Measurements from ENCODE around the gene RPS16.

The RPS16 gene

GRCh38 chr19:39436350-39436716 is 584 bp upstream of the RPS16 start (continued):
- TF ChIP-seq REST (tag by site-specific recombination; IDR thresholded peaks at IDR 0.05) (peak; percentile 48; the same call in 1 of the 2 replicates), ZNF555 (tag by site-specific recombination; conservative IDR thresholded peaks at IDR 0.05) (no peak), ZNF623 (tag by site-specific recombination; IDR thresholded peaks at IDR 0.05) (0 out of 2 replicates have a peak, but pooled peaks have one; percentile 6), ZBTB48 (tag by site-specific recombination; IDR thresholded peaks at IDR 0.05) (peak; percentile 27; the same call in 1 of the 2 replicates)

- TF ChIP-seq PRDM10 (tag by site-specific recombination; IDR thresholded peaks at IDR 0.05) (peak; percentile 71), ZIC2 (tag by site-specific recombination; IDR thresholded peaks at IDR 0.05) (no peak)
- Histone ChIP-seq H3K4me1 (ENCODE audit: control insufficient read depth, insufficient read depth, low read length) (peaks cover 30% of the 10 kb centered on the region), H3K27ac (ENCODE audit: extremely low read depth, low read depth, low read length) (peak overlapping the region; percentile 100)
Measured at GRCh38 chr19:39434123-39435076, 1.3 kb downstream of the RPS16 start.

GRCh38 chr19:39433480-39434079 is 2.2 kb downstream of the RPS16 start:
- POLR2A ChIA-PET = interaction anchor here (0.7 to 3.4 kb wide), 8 partner anchors 7 to 47 kb away, joined by 3 to 20 read pairs (median 8); partner anchors contain the start of genes MED29, PAF1, PLEKHG2 and SUPT5H
- TF ChIP-seq MEIS1 (CRISPR knock-in tag; IDR thresholded peaks at IDR 0.05; ENCODE audit: borderline replicate concordance) = no peak
- no peak for TF ChIP-seq ZNF501 (tag by site-specific recombination; IDR thresholded peaks at IDR 0.05)
- no peak for TF ChIP-seq ZNF221 (tag by site-specific recombination; IDR thresholded peaks at IDR 0.05; ENCODE audit: borderline replicate concordance)
- TF ChIP-seq ZNF239 (tag by site-specific recombination; IDR thresholded peaks at IDR 0.05) = no peak
- TF ChIP-seq ZFHX2 (tag by site-specific recombination; conservative IDR thresholded peaks at IDR 0.05) = no peak
- no peak for TF ChIP-seq ZNF157 (tag by site-specific recombination; IDR thresholded peaks at IDR 0.05)
- no peak for TF ChIP-seq ZNF132 (tag by site-specific recombination; IDR thresholded peaks at IDR 0.05; ENCODE audit: borderline replicate concordance)
- no peak for TF ChIP-seq ZNF510 (tag by site-specific recombination; IDR thresholded peaks at IDR 0.05; ENCODE audit: insufficient replicate concordance)
- Histone ChIP-seq H3K36me3 (ENCODE audit: control insufficient read depth in 2 of 2, insufficient read depth in 1 of 2, low read length in 2 of 2) (peaks cover 32 to 43% of the 10 kb centered on the region in 2 experiments), H3K4me3 (ENCODE audit: low read depth, low read length) (no peak overlapping the region), H3K4me1 (ENCODE audit: control insufficient read depth, insufficient read depth, low read length) (peaks cover 30% of the 10 kb centered on the region), H3K27ac (ENCODE audit: extremely low read depth, low read depth, low read length) (peak overlapping the region; percentile 100), H3K9me3 (ENCODE audit: control insufficient read depth, insufficient read depth, low read depth, low read length) (no peaks in the 10 kb centered on the region)
- CTCF ChIA-PET = interaction anchor here (0.6 to 1.8 kb wide), 7 partner anchors 19 to 287 kb away, joined by 3 to 10 read pairs (median 4); partner anchors contain the start of gene EID2B

More at GRCh38 chr19:39434123-39435076, 1.3 kb downstream of the RPS16 start:
- ChIA-PET POLR2A (interaction anchor here (0.7 to 3.4 kb wide), 29 partner anchors 11 to 816 kb away, joined by 3 to 255 read pairs (median 14); partner anchors contain the start of genes DLL3, DYRK1B, EID2 and EID2B), CTCF (interaction anchor here (0.6 to 2.0 kb wide), 14 partner anchors 20 to 504 kb away, joined by 3 to 19 read pairs (median 4); partner anchors contain the start of genes EID2, EID2B, MRPS12 and SARS2)
- Histone ChIP-seq H3K9me3 (ENCODE audit: control insufficient read depth, insufficient read depth, low read depth, low read length) (no peaks in the 10 kb centered on the region), H3K36me3 (ENCODE audit: control insufficient read depth in 2 of 2, insufficient read depth in 1 of 2, low read length in 2 of 2) (peaks cover 32 to 43% of the 10 kb centered on the region in 2 experiments), H3K4me3 (ENCODE audit: low read depth, low read length) (peak overlapping the region; percentile 79)
